Stomach (tissue), 4 donors: ENCODE measurements around the gene ITPRIPL2.

Experiments used
- POLR2A ChIP-seq, 4 donors: fragments of 450-650 bp; IDR thresholded peaks; one replicate each; pipeline ENCODE4 v1.6.1; 2016; ENCODE audit warnings: antibody characterized with exemption in 4 of 4, control low read depth in 2 of 4, mild to moderate bottlenecking in 1 of 4, moderate library complexity in 1 of 4
- TF ChIP-seq, protein P1 (sequence below), 7 experiments: fragments of 450-650 bp in 4 of 7; fragments of 200-600 bp in 3 of 7; sonication (generic) in 3 of 7; IDR thresholded peaks; one replicate each; pipeline ENCODE4 v1.5.1; 2016 to 2019; ENCODE audit warnings: antibody characterized with exemption in 7 of 7, control low read depth in 2 of 7, mild to moderate bottlenecking in 1 of 7

DNA sequence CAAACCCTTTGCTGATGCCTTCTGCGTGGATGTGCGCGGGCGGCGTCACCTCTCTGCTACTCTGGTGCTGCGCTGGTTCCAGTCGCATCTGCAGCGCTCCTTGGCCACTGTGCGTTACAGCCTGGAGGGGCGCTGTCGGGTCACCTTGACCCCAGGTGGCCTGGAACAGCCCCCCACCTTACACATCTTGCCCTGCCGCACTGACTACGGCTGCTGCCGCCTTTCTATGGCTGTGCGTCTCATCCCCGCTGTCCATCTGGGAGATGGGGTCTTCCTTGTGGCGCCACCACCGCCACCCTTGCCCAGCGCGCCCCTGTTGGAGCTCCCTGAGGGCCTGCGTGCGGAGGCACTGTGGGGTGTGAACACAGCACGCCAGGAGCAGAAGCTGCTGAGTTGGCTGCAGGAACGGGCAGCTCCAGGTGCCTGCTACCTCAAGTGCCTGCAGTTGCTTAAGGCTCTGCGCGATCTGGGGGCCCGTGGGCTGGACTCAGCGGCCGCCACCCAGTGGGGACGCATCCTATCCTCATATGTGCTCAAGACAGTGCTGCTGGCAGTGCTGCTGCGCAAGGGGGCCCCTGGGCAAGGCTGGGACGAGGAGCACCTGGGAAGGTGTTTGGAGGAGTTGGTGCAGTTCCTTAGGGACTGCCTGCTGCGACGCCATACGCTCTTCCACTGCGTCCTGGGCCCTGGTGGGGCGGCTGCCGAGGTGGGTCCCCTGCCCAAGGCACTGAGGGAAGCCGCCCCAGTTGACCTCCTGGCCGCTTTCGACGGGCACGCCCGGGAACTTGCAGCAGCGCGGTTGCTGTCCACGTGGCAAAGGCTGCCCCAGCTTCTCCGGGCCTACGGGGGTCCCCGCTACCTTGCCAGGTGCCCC, 1.6 kb downstream of the ITPRIPL2 start:
- TF ChIP-seq POLR2A (IDR thresholded peaks at IDR 0.05), result no peak
- TF ChIP-seq, protein P1, sequence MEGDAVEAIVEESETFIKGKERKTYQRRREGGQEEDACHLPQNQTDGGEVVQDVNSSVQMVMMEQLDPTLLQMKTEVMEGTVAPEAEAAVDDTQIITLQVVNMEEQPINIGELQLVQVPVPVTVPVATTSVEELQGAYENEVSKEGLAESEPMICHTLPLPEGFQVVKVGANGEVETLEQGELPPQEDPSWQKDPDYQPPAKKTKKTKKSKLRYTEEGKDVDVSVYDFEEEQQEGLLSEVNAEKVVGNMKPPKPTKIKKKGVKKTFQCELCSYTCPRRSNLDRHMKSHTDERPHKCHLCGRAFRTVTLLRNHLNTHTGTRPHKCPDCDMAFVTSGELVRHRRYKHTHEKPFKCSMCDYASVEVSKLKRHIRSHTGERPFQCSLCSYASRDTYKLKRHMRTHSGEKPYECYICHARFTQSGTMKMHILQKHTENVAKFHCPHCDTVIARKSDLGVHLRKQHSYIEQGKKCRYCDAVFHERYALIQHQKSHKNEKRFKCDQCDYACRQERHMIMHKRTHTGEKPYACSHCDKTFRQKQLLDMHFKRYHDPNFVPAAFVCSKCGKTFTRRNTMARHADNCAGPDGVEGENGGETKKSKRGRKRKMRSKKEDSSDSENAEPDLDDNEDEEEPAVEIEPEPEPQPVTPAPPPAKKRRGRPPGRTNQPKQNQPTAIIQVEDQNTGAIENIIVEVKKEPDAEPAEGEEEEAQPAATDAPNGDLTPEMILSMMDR (IDR thresholded peaks at IDR 0.05), result no peak
